Osteocyte (in vitro differentiated cells): Measurements from ENCODE around the gene ATF4. TPM values are rescaled to one million over a fixed set of nuclear protein-coding genes. Genes with fewer than 3 reads are reported as not detected.

Source experiments
- DNase-seq: peaks from one replicate; pipeline ENCODE4 v3.0.0; 2021; ENCODE audit warnings: mixed read lengths; ENCODE audit not compliant: unreplicated experiment; ENCODE audit errors: extremely low spot score
- H3K27ac Mint-ChIP-seq: one replicate; pipeline ENCODE4 v1.8.0; 2021; ENCODE audit warnings: mild to moderate bottlenecking, mixed read lengths; ENCODE audit not compliant: unreplicated experiment
- H3K27me3 Mint-ChIP-seq: one replicate; pipeline ENCODE4 v1.8.0; 2021; ENCODE audit warnings: mixed read lengths; ENCODE audit not compliant: unreplicated experiment
- H3K36me3 Mint-ChIP-seq: one replicate; pipeline ENCODE4 v1.8.0; 2021; ENCODE audit warnings: mixed read lengths; ENCODE audit not compliant: unreplicated experiment
- H3K4me1 Mint-ChIP-seq: one replicate; pipeline ENCODE4 v1.8.0; 2021; ENCODE audit warnings: mixed read lengths; ENCODE audit not compliant: unreplicated experiment
- H3K4me3 Mint-ChIP-seq: one replicate; pipeline ENCODE4 v1.8.0; 2021; ENCODE audit warnings: mild to moderate bottlenecking, moderate library complexity, mixed read lengths; ENCODE audit not compliant: unreplicated experiment
- H3K9me3 Mint-ChIP-seq: one replicate; pipeline ENCODE4 v1.8.0; 2021; ENCODE audit warnings: mixed read lengths; ENCODE audit not compliant: unreplicated experiment
- CTCF ChIP-seq: fragments of 200-600 bp; sonication (generic); IDR thresholded peaks from 2 replicates; pipeline ENCODE4 v1.5.0; 2021; ENCODE audit warnings: antibody characterized with exemption, mild to moderate bottlenecking, moderate library complexity
- total RNA-seq: library from RNA; stranded (reverse); gene quantifications from 2 replicates; pipeline ENCODE4 v1.2.1, GENCODE V29; 2021

The ATF4 gene
- total RNA-seq, 1 donor from 2014 or later: 408 TPM

GRCh38 chr22:39492186-39492585 is 28.2 kb upstream of the ATF4 start:
- no peaks in the 10 kb centered on the region for H3K27me3 Mint-ChIP-seq
- H3K4me1 Mint-ChIP-seq: peaks cover 12% of the 10 kb centered on the region
- H3K36me3 Mint-ChIP-seq: peaks cover 5% of the 10 kb centered on the region
- H3K9me3 Mint-ChIP-seq: no peaks in the 10 kb centered on the region
- no peak overlapping the region for H3K4me3 Mint-ChIP-seq
- no peak for DNase-seq
- TF ChIP-seq CTCF: no peak
- H3K27ac Mint-ChIP-seq: no peak overlapping the region

- Mint-ChIP-seq H3K36me3 (no peaks in the 10 kb centered on the region), H3K4me3 (no peak overlapping the region), H3K4me1 (peaks cover 12% of the 10 kb centered on the region), H3K27me3 (no peaks in the 10 kb centered on the region), H3K9me3 (no peaks in the 10 kb centered on the region), H3K27ac (no peak overlapping the region)
- DNase-seq: no peak
- TF ChIP-seq CTCF: no peak
Observed at GRCh38 chr22:39493759-39494158, 26.6 kb upstream of the ATF4 start.

DNA sequence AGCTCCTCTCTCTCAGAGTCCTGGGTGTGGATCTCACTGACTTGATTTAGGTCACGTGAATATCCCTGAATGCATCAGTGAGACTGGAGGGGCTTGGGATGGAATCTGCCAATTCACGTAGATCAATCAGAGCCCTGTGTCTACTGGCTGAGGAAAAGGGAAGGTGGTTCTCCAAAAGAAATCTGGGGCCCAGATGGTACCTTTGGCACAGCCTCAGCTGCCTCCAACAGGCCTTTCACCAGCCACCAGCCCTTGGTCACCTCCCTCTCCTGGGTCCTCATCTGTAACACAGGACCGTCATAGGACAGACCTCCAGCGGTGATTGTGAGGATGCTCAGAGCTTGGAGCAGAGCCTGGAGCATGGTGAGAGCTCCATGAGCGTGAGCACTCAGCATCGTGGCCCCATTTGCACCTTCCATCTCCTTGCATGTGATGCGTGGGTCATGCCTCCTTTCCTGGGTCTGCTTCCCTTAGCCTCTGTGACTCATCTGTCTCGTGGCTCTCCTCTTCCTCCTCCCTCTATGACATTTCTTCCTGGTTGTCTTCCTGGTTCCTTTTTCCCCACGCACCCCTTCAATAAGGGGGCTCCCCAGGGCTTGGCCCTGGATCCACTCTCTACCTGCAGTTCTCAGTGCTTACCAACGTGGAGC is 25.8 kb upstream of the ATF4 start:
- TF ChIP-seq CTCF: no peak
- no peaks in the 10 kb centered on the region for H3K9me3 Mint-ChIP-seq
- H3K27me3 Mint-ChIP-seq: no peaks in the 10 kb centered on the region
- no peak overlapping the region for H3K27ac Mint-ChIP-seq
- H3K36me3 Mint-ChIP-seq: no peaks in the 10 kb centered on the region
- peaks cover 12% of the 10 kb centered on the region for H3K4me1 Mint-ChIP-seq
- DNase-seq: no peak
- H3K4me3 Mint-ChIP-seq: no peak overlapping the region

DNA sequence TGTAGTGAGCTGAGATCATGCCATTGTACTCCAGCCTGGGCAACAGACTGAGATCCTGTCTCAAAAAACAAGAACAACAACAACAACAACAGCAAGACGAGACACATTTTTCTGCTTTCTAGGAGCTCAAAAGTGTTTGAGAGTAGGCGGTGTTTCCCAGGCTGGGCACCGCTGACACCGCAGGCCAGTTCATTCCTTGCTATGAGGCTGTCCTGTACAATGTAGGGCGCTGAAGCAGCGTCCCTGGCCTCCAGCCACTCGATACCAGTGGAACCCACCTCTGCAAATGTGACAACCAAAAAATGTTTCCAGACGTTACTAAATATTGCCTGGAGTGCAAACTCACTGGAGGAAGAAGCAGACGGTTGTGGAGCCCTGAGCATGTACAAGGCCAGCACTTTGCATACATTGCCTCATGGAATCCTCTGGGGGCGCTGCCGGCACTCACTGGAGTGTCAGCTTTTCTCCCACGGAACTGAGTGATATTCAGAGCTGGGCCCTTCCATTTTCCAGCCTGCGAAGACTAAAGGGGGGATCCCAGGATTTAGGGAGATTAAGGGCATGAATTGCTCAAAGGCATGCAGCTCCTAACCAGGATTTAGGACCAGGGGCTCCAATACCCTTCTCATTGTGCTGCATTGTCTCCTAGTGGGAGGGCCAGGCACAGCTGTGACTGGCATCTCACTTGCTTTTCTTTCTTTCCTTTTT is 24.1 kb upstream of the ATF4 start:
- H3K4me1 Mint-ChIP-seq: peaks cover 11% of the 10 kb centered on the region
- DNase-seq: no peak
- H3K9me3 Mint-ChIP-seq: no peaks in the 10 kb centered on the region
- H3K27me3 Mint-ChIP-seq: no peaks in the 10 kb centered on the region
- peak; percentile 79 for TF ChIP-seq CTCF
- no peak overlapping the region for H3K4me3 Mint-ChIP-seq
- H3K36me3 Mint-ChIP-seq: no peaks in the 10 kb centered on the region
- H3K27ac Mint-ChIP-seq: peak overlapping the region; percentile 38

- no peak overlapping the region for H3K4me3 Mint-ChIP-seq
- no peaks in the 10 kb centered on the region for H3K9me3 Mint-ChIP-seq
- no peaks in the 10 kb centered on the region for H3K36me3 Mint-ChIP-seq
- H3K27ac Mint-ChIP-seq: no peak overlapping the region
- peaks cover 18% of the 10 kb centered on the region for H3K4me1 Mint-ChIP-seq
- DNase-seq: no peak
- no peaks in the 10 kb centered on the region for H3K27me3 Mint-ChIP-seq
- no peak for TF ChIP-seq CTCF
Observed at GRCh38 chr22:39497429-39497828, 22.9 kb upstream of the ATF4 start.
